Body of pancreas (tissue), 4 donors: ENCODE results near the gene MEDAG.

Experiments used
- CTCF ChIP-seq, 7 experiments: fragments of 450-650 bp in 4 of 7; fragments of 200-600 bp in 3 of 7; sonication (generic) in 3 of 7; IDR thresholded peaks; one replicate each; pipeline ENCODE4 v1.5.1; 2016 to 2019; ENCODE audit warnings: antibody characterized with exemption in 7 of 7
- POLR2A ChIP-seq, 3 donors: fragments of 450-650 bp; IDR thresholded peaks; one replicate each; pipeline ENCODE4 v1.6.1; 2016; ENCODE audit warnings: antibody characterized with exemption in 3 of 3, mild to moderate bottlenecking in 2 of 3

- TF ChIP-seq CTCF (IDR thresholded peaks at IDR 0.05) (no peak), POLR2A (IDR thresholded peaks at IDR 0.05) (no peak)
Measured at GRCh38 chr13:30873499-30873898, 32.6 kb upstream of the MEDAG start.
